Panc1 (cell line): Measurements from ENCODE around the gene NINJ2. TPM values are rescaled to one million over a fixed set of nuclear protein-coding genes. Genes with fewer than 3 reads are reported as not detected.

Source experiments
- ATAC-seq: fragments of 200-7000 bp; cut with Tn5 transposase; 2 replicates; pipeline ENCODE4 v1.9.1; 2020; ENCODE audit warnings: mild to moderate bottlenecking, moderate library complexity
- BruUV-seq: library from RNA; stranded (reverse); fragments of 400-500 nt; replicated peaks from 2 replicates; lab custom pipeline; 2021; lab: Mats Ljungman, UMichigan
- CTCF ChIA-PET: fragments of 300-600 bp; sonication (Branson Sonifier 250); formaldehyde crosslinking; loops from one replicate; lab custom pipeline; 2022; ENCODE audit warnings: antibody characterized with exemption; lab: Charles Lee
- POLR2A ChIA-PET: fragments of 300-600 bp; sonication (Branson Sonifier 250); formaldehyde crosslinking; loops from one replicate; lab custom pipeline; 2022; ENCODE audit warnings: antibody characterized with exemption; lab: Charles Lee
- DNase-seq: peaks from one replicate; pipeline ENCODE4 v3.0.0-alpha.2; 2010; ENCODE audit warnings: low read depth, low spot score
- H3K27ac ChIP-seq: 2 replicates; pipeline ENCODE4 v1.5.1; 2011; ENCODE audit warnings: mild to moderate bottlenecking, low read length, inconsistent platforms
- H3K27me3 ChIP-seq: fragments of 200-500 bp; sonication (Bioruptor generic); 2 replicates; pipeline ENCODE4 v1.6.0; 2014; ENCODE audit warnings: low read length, inconsistent platforms; ENCODE audit not compliant: control insufficient read depth, insufficient read depth
- H3K36me3 ChIP-seq: fragments of 200-500 bp; sonication (Bioruptor generic); 2 replicates; pipeline ENCODE4 v1.5.1; 2014; ENCODE audit warnings: inconsistent platforms, mild to moderate bottlenecking, low read length, moderate library complexity; ENCODE audit not compliant: control insufficient read depth, insufficient read depth
- H3K4me1 ChIP-seq: 2 replicates; pipeline ENCODE4 v1.5.1; 2011; ENCODE audit warnings: inconsistent platforms, mild to moderate bottlenecking, low read length, moderate library complexity; ENCODE audit not compliant: control insufficient read depth, insufficient read depth
- H3K4me3 ChIP-seq, 2 experiments: 2 replicates each; pipeline ENCODE4 v1.5.1; 2011 to 2012; ENCODE audit warnings: low read depth in 2 of 2, low read length in 2 of 2, mild to moderate bottlenecking in 2 of 2, inconsistent platforms in 1 of 2, moderate library complexity in 1 of 2
- H3K9me3 ChIP-seq: fragments of 200-500 bp; sonication (Bioruptor generic); 2 replicates; pipeline ENCODE4 v1.5.1; 2014; ENCODE audit warnings: low read depth, mild to moderate bottlenecking, inconsistent platforms, low read length, moderate library complexity; ENCODE audit not compliant: control insufficient read depth, insufficient read depth
- POLR2AphosphoS5 ChIP-seq: IDR thresholded peaks from 2 replicates; pipeline ENCODE4 v1.6.1; 2012; ENCODE audit warnings: mild to moderate bottlenecking, low read depth, low read length, moderate library complexity
- REST ChIP-seq, 2 experiments: IDR thresholded peaks; 2 replicates each; pipeline ENCODE4 v1.6.1; 2011 to 2012; ENCODE audit warnings: low read depth in 2 of 2, control low read depth in 1 of 2, low read length in 1 of 2, mild to moderate bottlenecking in 1 of 2, moderate library complexity in 1 of 2; ENCODE audit not compliant: insufficient read depth in 1 of 2
- SIN3A ChIP-seq: IDR thresholded peaks from 2 replicates; pipeline ENCODE4 v1.6.1; 2012; ENCODE audit warnings: low read depth, mild to moderate bottlenecking, low read length, moderate library complexity, borderline replicate concordance; ENCODE audit not compliant: insufficient read depth
- TCF7L2 ChIP-seq: IDR thresholded peaks from 2 replicates; pipeline ENCODE4 v1.6.1; 2011; ENCODE audit warnings: mild to moderate bottlenecking, low read depth, low read length, inconsistent platforms
- in situ Hi-C: cut with HindIII; loops from 2 replicates; pipeline ENCODE4 v1.10.0; 2016; ENCODE audit warnings: low sequenced_read_pairs, low pct_unique_long_range_greater_than_20kb
- intact Hi-C: fragments of 100-400 bp; cut with micrococcal nuclease; formaldehyde crosslinking; loops from one replicate; pipeline ENCODE4 v1.10.0; 2022; ENCODE audit not compliant: unreplicated experiment
- total RNA-seq: library from RNA; stranded (reverse); gene quantifications from one replicate; pipeline ENCODE4 v1.2.1, GENCODE V29; 2021; ENCODE audit not compliant: unreplicated experiment
- TF ChIP-seq, protein P1 (sequence below): fragments of 450-650 bp; IDR thresholded peaks from 2 replicates; pipeline ENCODE4 v1.5.1; 2017; ENCODE audit warnings: mild to moderate bottlenecking

Gene NINJ2
- total RNA-seq, 1 experiment from 2014 or later, result 1.9 TPM

- 0 out of 2 replicates have a peak overlapping the region, but pooled peaks have one; percentile 29 for H3K27ac ChIP-seq
- TF ChIP-seq POLR2AphosphoS5, result no peak
- no peak for TF ChIP-seq TCF7L2
- TF ChIP-seq, protein P1, sequence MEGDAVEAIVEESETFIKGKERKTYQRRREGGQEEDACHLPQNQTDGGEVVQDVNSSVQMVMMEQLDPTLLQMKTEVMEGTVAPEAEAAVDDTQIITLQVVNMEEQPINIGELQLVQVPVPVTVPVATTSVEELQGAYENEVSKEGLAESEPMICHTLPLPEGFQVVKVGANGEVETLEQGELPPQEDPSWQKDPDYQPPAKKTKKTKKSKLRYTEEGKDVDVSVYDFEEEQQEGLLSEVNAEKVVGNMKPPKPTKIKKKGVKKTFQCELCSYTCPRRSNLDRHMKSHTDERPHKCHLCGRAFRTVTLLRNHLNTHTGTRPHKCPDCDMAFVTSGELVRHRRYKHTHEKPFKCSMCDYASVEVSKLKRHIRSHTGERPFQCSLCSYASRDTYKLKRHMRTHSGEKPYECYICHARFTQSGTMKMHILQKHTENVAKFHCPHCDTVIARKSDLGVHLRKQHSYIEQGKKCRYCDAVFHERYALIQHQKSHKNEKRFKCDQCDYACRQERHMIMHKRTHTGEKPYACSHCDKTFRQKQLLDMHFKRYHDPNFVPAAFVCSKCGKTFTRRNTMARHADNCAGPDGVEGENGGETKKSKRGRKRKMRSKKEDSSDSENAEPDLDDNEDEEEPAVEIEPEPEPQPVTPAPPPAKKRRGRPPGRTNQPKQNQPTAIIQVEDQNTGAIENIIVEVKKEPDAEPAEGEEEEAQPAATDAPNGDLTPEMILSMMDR, result no peak
- no peak for TF ChIP-seq SIN3A
- TF ChIP-seq REST (IDR thresholded peaks at IDR 0.05; ENCODE audit: insufficient read depth in 1 of 2, low read depth in 2 of 2, low read length in 1 of 2), result no peak
- DNase-seq (no peak), ATAC-seq (no peak)
- peaks cover 5% of the 10 kb centered on the region; the same call in 1 of the 2 replicates for H3K9me3 ChIP-seq
- CTCF ChIA-PET, result no interaction called here
- H3K36me3 ChIP-seq, result no peaks in the 10 kb centered on the region
- intact Hi-C loops, result no loop called here
- peaks cover 9% of the 10 kb centered on the region for H3K4me1 ChIP-seq
- in situ Hi-C loops, result no loop called here
- POLR2A ChIA-PET, result no interaction called here
- H3K27me3 ChIP-seq, result no peaks in the 10 kb centered on the region
- no TSS peak for BruUV-seq
- no peak overlapping the region for H3K4me3 ChIP-seq
These were observed 30.8 kb upstream of the NINJ2 start for GRCh38 chr12:693934-694533.

DNA sequence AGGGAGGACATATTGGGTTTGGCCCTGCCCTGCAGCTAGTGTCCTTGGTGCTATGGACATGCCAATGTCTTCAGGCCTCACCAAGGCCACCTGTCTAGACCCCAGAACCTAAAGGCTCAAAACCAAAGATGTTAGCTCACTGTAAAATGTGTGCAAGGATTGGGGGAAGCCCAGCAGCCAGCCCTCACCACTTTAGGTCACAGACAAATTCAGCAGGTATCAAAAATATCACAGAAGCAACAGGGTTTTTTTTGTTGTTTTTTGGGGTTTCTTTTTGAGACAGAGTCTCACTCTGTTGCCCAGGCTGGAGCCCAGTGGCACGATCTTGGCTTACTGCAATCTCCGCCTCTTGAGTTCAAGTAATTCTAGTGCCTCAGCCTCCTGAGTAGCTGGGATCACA, 29.0 kb upstream of the NINJ2 start:
- in situ Hi-C loops (no loop called here), intact Hi-C loops (no loop called here)
- Histone ChIP-seq H3K4me3 (no peak overlapping the region), H3K27ac (no peak overlapping the region), H3K27me3 (no peaks in the 10 kb centered on the region), H3K36me3 (no peaks in the 10 kb centered on the region), H3K4me1 (peaks cover 9% of the 10 kb centered on the region), H3K9me3 (no peaks in the 10 kb centered on the region)
- no peak for DNase-seq
- no peak for TF ChIP-seq REST (IDR thresholded peaks at IDR 0.05; ENCODE audit: insufficient read depth in 1 of 2, low read depth in 2 of 2, low read length in 1 of 2)
- TF ChIP-seq, protein P1, result no peak
- TF ChIP-seq TCF7L2, result no peak
- no peak for TF ChIP-seq POLR2AphosphoS5
- TF ChIP-seq SIN3A, result no peak
- ATAC-seq, result no peak
- ChIA-PET POLR2A (no interaction called here), CTCF (no interaction called here)
- BruUV-seq, result no TSS peak
